WI38 (cell line): ENCODE measurements around the gene FAM210A.

Experiments used
- H3K4me3 ChIP-seq: 2 replicates; pipeline ENCODE4 v1.5.1; 2011; ENCODE audit warnings: low read depth, mild to moderate bottlenecking, control low read depth, low read length
- TF ChIP-seq, protein P1 (sequence below): IDR thresholded peaks from 2 replicates; pipeline ENCODE4 v1.5.1; 2012; ENCODE audit warnings: low read depth, mild to moderate bottlenecking, control low read depth, low read length

Gene FAM210A

DNA sequence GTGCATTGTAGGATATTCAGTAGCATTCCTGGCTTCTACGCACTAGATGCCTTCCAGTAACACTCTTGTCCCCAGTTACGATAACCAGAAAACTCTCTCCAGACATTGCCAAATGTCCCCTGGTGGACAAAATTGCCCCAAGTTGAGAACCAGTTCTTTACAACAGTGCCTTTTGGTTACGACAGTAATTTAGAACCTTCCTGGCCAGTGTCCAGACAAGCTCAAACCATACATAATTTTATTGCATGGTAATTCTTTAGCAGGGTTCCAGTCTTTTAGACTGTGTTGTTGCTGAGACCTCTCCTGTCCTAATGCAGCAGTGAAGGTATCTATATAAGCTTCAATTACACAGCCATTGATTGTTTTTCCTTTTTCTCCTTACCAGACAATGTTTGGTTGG, 20.3 kb upstream of the FAM210A start:
- H3K4me3 ChIP-seq, result no peak overlapping the region
- TF ChIP-seq, protein P1, sequence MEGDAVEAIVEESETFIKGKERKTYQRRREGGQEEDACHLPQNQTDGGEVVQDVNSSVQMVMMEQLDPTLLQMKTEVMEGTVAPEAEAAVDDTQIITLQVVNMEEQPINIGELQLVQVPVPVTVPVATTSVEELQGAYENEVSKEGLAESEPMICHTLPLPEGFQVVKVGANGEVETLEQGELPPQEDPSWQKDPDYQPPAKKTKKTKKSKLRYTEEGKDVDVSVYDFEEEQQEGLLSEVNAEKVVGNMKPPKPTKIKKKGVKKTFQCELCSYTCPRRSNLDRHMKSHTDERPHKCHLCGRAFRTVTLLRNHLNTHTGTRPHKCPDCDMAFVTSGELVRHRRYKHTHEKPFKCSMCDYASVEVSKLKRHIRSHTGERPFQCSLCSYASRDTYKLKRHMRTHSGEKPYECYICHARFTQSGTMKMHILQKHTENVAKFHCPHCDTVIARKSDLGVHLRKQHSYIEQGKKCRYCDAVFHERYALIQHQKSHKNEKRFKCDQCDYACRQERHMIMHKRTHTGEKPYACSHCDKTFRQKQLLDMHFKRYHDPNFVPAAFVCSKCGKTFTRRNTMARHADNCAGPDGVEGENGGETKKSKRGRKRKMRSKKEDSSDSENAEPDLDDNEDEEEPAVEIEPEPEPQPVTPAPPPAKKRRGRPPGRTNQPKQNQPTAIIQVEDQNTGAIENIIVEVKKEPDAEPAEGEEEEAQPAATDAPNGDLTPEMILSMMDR, result no peak

DNA sequence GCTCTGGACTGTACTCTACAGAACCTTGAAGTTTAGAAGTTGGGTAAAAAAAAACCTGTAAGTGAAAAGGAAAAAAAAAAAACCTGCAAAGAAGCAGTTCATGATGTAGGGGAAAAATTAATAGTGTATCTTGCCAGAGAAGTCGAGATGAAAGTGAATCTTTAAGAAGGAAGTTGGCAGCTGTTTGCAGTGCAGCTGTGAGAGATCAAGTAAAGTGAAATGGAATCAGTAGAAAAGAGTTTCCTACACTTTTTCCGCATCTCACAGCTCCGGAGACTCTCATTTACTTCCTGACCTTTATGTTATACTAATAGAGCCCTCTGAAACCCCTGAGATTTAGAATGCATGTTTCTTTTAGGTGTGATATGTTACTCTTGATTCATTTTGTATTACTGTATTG, 19.3 kb upstream of the FAM210A start:
- H3K4me3 ChIP-seq, result no peak overlapping the region
- TF ChIP-seq, protein P1, result no peak

DNA sequence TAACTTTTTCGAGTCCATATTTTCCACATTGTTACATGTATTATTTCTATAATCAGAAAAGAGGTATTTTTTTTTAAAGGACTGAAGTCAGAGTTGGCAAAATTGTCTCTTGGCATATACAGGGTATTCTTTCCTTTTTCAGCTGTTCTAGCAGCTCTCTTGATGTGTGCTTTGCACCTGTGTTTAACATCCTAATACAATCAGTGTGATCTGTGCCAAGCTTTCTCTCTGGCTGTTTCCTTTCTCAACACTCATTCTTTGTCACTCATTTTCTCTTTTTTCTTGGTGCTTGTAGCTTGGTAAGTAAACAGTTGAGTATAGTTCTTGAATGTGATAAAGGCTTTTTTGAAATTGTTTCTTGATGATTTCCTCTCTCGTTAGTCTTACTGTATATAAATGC, 9.3 kb upstream of the FAM210A start:
- no peak overlapping the region for H3K4me3 ChIP-seq
- TF ChIP-seq, protein P1, result no peak

DNA sequence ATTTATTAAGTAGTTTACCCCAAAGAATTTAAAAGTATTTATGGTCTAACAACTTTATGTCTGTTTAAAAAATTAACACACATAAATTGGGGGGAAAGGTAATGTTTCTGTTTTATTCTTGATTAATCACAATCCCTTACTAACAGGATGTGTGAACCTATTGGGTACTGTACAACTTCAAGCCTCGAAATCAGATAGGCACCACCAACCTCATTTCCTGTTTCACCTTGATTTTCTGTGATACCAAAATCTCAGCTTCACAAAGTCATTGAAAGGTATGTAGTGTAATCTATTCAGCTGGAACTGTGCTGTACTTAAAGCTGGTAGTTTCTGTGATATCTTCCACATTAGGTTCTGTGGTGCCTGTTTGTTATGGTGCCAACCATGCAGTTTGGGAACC, 4.1 kb upstream of the FAM210A start:
- no peak overlapping the region for H3K4me3 ChIP-seq
- TF ChIP-seq, protein P1, result no peak

DNA sequence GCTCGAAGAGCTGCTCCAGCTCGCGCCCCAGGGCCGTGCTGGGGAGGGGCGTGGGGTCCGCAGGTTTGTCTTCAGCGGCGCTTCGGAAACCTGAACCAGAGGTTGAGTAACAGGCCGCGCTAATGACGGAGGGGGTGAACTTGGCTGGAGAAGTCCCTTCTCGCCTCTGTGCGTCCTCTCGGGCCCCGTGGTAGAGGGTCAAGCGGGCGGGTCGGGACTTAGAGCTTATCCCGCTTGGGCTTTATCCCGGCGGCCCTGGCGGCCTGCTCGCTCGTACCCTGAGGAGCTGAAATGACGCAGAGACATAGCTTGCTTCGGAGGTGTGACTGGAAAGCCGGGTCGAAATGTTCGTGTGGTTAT, 594 bp upstream of the FAM210A start:
- TF ChIP-seq, protein P1, result no peak
- H3K4me3 ChIP-seq, result peak overlapping the region; percentile 86

DNA sequence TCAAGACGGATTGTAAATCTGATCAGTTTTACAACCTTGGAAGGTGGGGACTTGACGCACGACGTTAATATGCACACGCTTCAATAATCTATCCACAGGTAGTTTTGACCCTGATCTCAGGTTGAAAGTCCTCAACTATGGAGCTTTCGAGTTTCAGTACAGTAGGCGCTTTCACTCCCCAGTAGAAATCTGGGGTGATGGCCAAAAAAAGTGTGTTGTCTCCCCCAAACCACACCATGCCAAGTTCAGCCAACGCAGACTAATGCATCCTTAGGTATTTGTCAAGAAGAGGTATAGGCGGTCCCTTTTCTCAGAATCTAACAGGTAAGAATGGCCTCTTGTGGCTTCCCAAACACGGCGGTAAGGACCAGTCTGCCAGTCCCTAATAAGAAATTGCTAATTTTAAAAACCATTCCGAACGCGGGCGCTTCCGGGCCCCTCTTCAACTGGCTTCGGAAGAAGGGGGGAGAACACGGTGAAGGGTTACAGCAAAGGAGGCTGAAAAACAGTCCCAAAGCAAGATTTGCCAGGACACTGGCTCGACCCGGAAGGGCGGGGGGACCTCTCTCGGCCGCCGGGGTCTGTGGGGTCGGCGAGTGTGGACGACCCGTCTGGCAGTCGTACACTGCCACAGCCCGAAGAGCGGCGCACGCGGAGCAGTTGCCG, 659 bp downstream of the FAM210A start:
- TF ChIP-seq, protein P1, result no peak

DNA sequence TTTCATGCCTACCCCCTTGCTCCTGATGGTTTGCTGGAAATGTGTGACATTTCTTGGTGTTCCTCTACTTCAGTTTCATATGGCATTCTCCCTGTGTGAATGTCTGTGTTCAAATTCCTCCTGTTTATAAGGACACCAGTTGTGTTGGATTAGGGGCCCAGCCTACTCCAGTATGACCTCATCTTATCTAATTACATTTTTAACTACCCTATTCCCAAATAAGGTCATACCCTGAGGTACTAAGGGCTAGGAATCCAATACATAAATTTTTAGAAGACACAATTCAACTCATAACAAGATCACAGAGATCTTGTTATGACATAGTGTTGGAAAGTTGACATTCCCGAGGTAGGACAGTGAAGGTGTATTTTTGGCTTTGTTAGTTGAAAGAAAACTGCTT, 5.5 kb downstream of the FAM210A start:
- no peak overlapping the region for H3K4me3 ChIP-seq
- TF ChIP-seq, protein P1, result no peak

More for the DNA sequence above, 659 bp downstream of the FAM210A start:
- peak overlapping the region; percentile 86 for H3K4me3 ChIP-seq
